Stimulated activated CD8-positive, alpha-beta memory T cell treated with anti-CD3 and anti-CD28 coated beads, Interleukin-2, amount 100 ng/mL, for 1 hour (primary cell): ENCODE measurements around the gene MNX1.

Source experiments
- DNase-seq, 2 donors: peaks; one replicate each; pipeline ENCODE4 v3.0.0-alpha.2; 2020; ENCODE audit warnings: low read depth in 2 of 2

Gene MNX1

GRCh38 chr7:156969972-156970420 lies 40.5 kb downstream of the MNX1 start:
- no peak for DNase-seq

DNA sequence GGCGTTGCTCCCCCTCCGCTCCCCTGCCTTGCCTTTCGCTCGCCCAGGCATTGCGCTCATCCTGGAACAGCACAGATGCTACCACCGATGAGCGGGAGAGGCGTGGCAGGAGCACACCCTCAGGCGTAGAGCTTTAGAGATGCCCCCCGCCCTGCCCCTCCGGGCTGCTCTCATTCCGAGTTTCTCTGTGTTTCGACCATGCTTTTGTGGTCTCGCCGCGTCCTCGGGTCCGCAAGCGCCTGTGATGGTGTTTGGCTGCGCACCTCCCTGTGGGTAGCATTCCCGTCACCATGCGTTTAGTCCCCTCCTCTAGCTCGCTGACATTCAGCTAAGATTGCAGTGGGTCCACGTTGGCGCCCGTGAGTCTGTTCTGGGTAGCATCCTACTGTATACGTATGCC lies 42.3 kb downstream of the MNX1 start:
- DNase-seq: no peak

- DNase-seq: no peak
These were observed 44.1 kb downstream of the MNX1 start for GRCh38 chr7:156966387-156966786.

DNA sequence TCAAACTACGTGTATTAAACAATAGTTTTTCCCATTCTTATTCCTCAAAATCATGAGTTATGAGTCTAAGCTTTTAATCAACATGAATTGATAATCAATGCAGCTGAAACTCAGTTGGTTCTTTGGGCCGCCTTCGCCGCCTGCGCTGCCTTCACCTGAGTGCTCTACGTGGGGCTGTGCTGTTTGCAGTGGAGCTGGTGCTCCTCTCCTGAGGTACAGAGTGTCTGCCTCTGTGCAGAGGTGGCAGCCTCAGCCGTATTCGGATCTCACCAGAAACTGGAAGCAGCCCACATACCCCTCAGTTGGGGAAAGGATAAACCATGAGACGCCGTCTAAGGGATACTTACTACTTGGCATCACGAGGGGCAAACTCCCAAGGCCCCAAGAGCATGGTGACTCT lies 45.5 kb downstream of the MNX1 start:
- DNase-seq: no peak

GRCh38 chr7:156963472-156963871 lies 47.0 kb downstream of the MNX1 start:
- no peak for DNase-seq

- DNase-seq: no peak
These were observed 47.6 kb downstream of the MNX1 start for GRCh38 chr7:156962897-156963296.

- no peak for DNase-seq
These were observed 48.3 kb downstream of the MNX1 start for GRCh38 chr7:156962145-156962544.

DNA sequence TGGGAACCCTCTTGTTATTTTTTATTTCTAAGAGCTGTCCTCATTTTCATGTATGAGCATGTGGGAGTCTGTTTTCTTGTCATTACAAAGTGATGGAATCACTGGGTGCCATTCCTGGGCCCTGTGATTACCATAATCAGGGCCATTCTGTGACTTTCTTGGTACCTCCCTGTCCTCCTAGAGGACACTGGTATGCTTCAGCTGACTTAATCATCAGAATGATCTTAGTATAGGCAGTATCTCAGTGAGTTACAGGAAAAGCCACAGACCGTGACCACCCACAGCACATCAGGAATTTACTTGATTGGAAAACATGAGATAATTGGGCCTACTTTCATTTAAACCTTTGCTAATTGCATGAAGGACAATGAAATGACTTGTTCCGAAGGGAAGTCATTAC lies 53.7 kb downstream of the MNX1 start:
- no peak for DNase-seq

DNA sequence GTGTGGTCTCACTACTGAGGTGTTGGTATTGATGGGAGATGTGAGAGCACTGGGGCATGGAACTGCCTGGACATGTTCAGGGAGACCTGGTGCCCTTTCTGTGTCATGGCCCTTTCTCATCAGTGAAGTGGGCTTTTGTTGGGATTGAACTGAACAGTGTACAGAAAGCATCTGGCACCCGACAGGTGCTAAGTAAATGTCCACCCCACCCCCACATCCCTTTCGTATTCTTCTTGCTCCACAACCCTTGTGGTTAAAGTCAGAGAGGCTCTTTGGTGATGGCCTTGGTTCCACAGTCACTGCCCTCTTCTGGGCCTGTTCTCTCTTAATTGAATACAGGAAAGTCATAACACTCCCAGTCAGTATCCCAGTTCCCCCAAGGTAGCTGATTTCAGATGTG lies 55.5 kb downstream of the MNX1 start:
- DNase-seq: no peak
